PC-9 (cell line): ENCODE measurements around the gene KRT6C. TPM values are rescaled to one million over a fixed set of nuclear protein-coding genes. Genes with fewer than 3 reads are reported as not detected.

ENCODE experiments used
- Bru-seq: library from RNA; stranded (reverse); fragments of 400-500 nt; gene quantifications from one replicate; lab custom pipeline; 2021; lab: Mats Ljungman, UMichigan
- BruChase-seq, 2 experiments: library from RNA; stranded (reverse); fragments of 400-500 nt; gene quantifications; one replicate each; lab custom pipeline; 2021; lab: Mats Ljungman, UMichigan
- BruUV-seq: library from RNA; stranded (reverse); fragments of 400-500 nt; replicated peaks from 2 replicates; lab custom pipeline; 2021; lab: Mats Ljungman, UMichigan
- CTCF ChIA-PET: fragments of 300-600 bp; sonication (Branson Sonifier 250); formaldehyde crosslinking; loops from one replicate; lab custom pipeline; 2022; ENCODE audit warnings: antibody characterized with exemption; lab: Charles Lee
- POLR2A ChIA-PET: fragments of 300-600 bp; sonication (Branson Sonifier 250); formaldehyde crosslinking; loops from one replicate; lab custom pipeline; 2022; ENCODE audit warnings: antibody characterized with exemption; ENCODE audit not compliant: unreplicated experiment; lab: Charles Lee
- DNase-seq, 2 experiments: peaks; one replicate each; pipeline versions ENCODE4 v3.0.0 to v3.0.0-alpha.2; 2015 to 2022; ENCODE audit warnings: mixed read lengths in 1 of 2
- H2AFZ ChIP-seq: fragments of 200-600 bp; sonication (generic); 2 replicates; pipeline ENCODE4 v1.8.1; 2017; ENCODE audit warnings: antibody characterized with exemption
- H3F3A ChIP-seq: fragments of 200-600 bp; sonication (generic); 2 replicates; pipeline ENCODE4 v1.8.1; 2017; ENCODE audit warnings: antibody characterized with exemption, mild to moderate bottlenecking, low read depth; ENCODE audit not compliant: insufficient read depth
- H3K27ac ChIP-seq: fragments of 200-600 bp; sonication (generic); 2 replicates; pipeline ENCODE4 v1.6.1; 2016; ENCODE audit warnings: mixed run types
- H3K27me3 ChIP-seq: fragments of 200-600 bp; sonication (generic); 2 replicates; pipeline ENCODE4 v1.6.1; 2016; ENCODE audit warnings: low read depth, mixed run types; ENCODE audit not compliant: insufficient read depth
- H3K36me3 ChIP-seq: fragments of 200-600 bp; sonication (generic); 2 replicates; pipeline ENCODE4 v1.6.1; 2016; ENCODE audit warnings: low read depth, mixed run types
- H3K4me1 ChIP-seq: fragments of 200-600 bp; sonication (generic); replicated peaks from 2 replicates; pipeline ENCODE4 v1.6.1; 2016; ENCODE audit warnings: mixed run types; ENCODE audit not compliant: insufficient read depth
- H3K4me2 ChIP-seq: fragments of 200-600 bp; sonication (generic); 2 replicates; pipeline ENCODE4 v1.6.1; 2017; ENCODE audit warnings: mixed run types
- H3K4me3 ChIP-seq: fragments of 200-600 bp; sonication (generic); 2 replicates; pipeline ENCODE4 v1.6.1; 2016; ENCODE audit warnings: mixed run types
- H3K79me2 ChIP-seq: fragments of 200-600 bp; sonication (generic); 2 replicates; pipeline ENCODE4 v1.6.1; 2017; ENCODE audit warnings: low read depth, mixed run types
- H3K9me2 ChIP-seq: fragments of 200-600 bp; sonication (generic); 2 replicates; pipeline ENCODE4 v1.8.1; 2017; ENCODE audit warnings: mild to moderate bottlenecking; ENCODE audit not compliant: insufficient read depth
- H3K9me3 ChIP-seq: fragments of 200-600 bp; sonication (generic); 2 replicates; pipeline ENCODE4 v1.8.1; 2016; ENCODE audit warnings: low read depth; ENCODE audit not compliant: insufficient read depth
- H4K20me1 ChIP-seq: fragments of 200-600 bp; sonication (generic); 2 replicates; pipeline ENCODE4 v1.8.1; 2017; ENCODE audit not compliant: insufficient read depth
- CTCF ChIP-seq: fragments of 200-600 bp; sonication (generic); conservative IDR thresholded peaks from 2 replicates; pipeline ENCODE4 v1.6.1; 2017; ENCODE audit warnings: mixed run types, antibody characterized with exemption, mild to moderate bottlenecking, moderate library complexity
- EZH2 ChIP-seq: fragments of 200-600 bp; sonication (generic); IDR thresholded peaks from 2 replicates; pipeline ENCODE4 v1.8.0; 2017; ENCODE audit warnings: antibody characterized with exemption, low read depth
- intact Hi-C: fragments of 100-400 bp; cut with micrococcal nuclease; formaldehyde crosslinking; loops from one replicate; pipeline ENCODE4 v1.10.0; 2022; ENCODE audit not compliant: unreplicated experiment
- long read RNA-seq: library from polyadenylated mRNA; stranded (forward); transcript quantifications from one replicate; pipeline ENCODE4 v2.0.0, GENCODE V29; 2022
- total RNA-seq: library from RNA; stranded (reverse); gene quantifications from 2 replicates; pipeline ENCODE4 v1.2.3, GENCODE V29; 2021

The KRT6C gene
- total RNA-seq (not detected in 2 replicates), Bru-seq, nascent RNA (not detected), BruChase-seq, experiment 1, labeled RNA remaining after a 2-hour chase (percentile 7 among the genes with signal in this experiment), BruChase-seq, experiment 2, labeled RNA remaining after a 6-hour chase (not detected)
- long read RNA-seq, result 0 reads

DNA sequence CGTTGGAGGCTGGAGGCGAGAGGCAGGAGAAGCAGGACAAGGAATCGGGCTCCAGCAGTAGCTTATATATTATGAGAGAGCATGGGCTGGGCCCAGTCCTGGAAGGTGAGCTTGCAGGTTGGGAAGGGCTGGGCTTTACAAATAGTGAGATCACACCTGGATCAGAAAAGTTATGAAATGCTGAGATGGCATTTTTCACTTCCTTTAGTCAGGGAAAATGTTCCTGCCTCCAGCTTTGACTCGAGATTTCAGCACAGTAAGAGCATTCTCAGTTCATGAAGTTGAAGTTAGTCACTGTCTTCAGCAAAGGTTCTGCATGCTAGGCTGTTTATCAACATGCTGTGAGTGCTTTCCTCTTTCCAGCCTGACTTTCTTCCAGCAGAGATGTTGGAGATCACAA lies at the start of gene KRT6C:
KRT6C (minus strand) TSS at position 38 of the 400 bp plus-strand sequence. CDS start 68 bp downstream, outside the sequence.
- Histone ChIP-seq H3F3A (no peaks in the 10 kb centered on the region), H3K79me2 (no peaks in the 10 kb centered on the region), H3K4me2 (0 out of 2 replicates have a peak within 1 kb of the TSS, but pooled peaks have one; percentile 2), H3K4me1 (no peaks in the 10 kb centered on the region), H3K27ac (no peak within 1 kb of the TSS), H4K20me1 (no peaks in the 10 kb centered on the region), H3K4me3 (no peak within 1 kb of the TSS), H3K36me3 (no peaks in the 10 kb centered on the region), H2AFZ (no peak within 1 kb of the TSS), H3K9me2 (no peaks in the 10 kb centered on the region), H3K9me3 (no peaks in the 10 kb centered on the region), H3K27me3 (no peaks in the 10 kb centered on the region)
- DNase-seq, result peak in 1 of 2 experiments; percentile 60
- no TSS peak for BruUV-seq
- TF ChIP-seq CTCF (no peak), EZH2 (no peak)
- intact Hi-C loops, result no loop called here
- POLR2A ChIA-PET, result no interaction called here
- CTCF ChIA-PET, result no interaction called here

- no peaks in the 10 kb centered on the region for H3K9me2 ChIP-seq
- H3K4me3 ChIP-seq, result peak overlapping the region; percentile 31; the same call in 1 of the 2 replicates
- ChIA-PET CTCF (interaction anchor here (0.7 to 0.9 kb wide), 2 partner anchors 26 to 127 kb away, joined by 3 read pairs; no protein-coding TSS in a partner anchor), POLR2A (interaction anchor here (0.5 to 0.8 kb wide), 7 partner anchors 21 to 352 kb away, joined by 3 to 8 read pairs (median 3); partner anchors contain the start of gene KRT6A)
- no peak overlapping the region for H2AFZ ChIP-seq
- intact Hi-C loops, result loop anchor here (1.0 to 10.0 kb wide), 10 partner anchors 26 to 452 kb away; no protein-coding TSS in a partner anchor
- no peak for TF ChIP-seq CTCF
- no peak for TF ChIP-seq EZH2
- H3K4me2 ChIP-seq, result peak overlapping the region; percentile 79
- H3K9me3 ChIP-seq, result no peaks in the 10 kb centered on the region
- H3K36me3 ChIP-seq, result no peaks in the 10 kb centered on the region
- no peaks in the 10 kb centered on the region for H4K20me1 ChIP-seq
- DNase-seq, result peak; percentile 78 to 87
- H3K27ac ChIP-seq, result peak overlapping the region; percentile 96
- BruUV-seq, result no TSS peak
- no peaks in the 10 kb centered on the region for H3K79me2 ChIP-seq
- no peaks in the 10 kb centered on the region for H3K27me3 ChIP-seq
- H3K4me1 ChIP-seq, result peaks cover 66% of the 10 kb centered on the region
- peaks cover 26% of the 10 kb centered on the region for H3F3A ChIP-seq
Observed at GRCh38 chr12:52522346-52523011, 48.9 kb upstream of the KRT6C start.

DNA sequence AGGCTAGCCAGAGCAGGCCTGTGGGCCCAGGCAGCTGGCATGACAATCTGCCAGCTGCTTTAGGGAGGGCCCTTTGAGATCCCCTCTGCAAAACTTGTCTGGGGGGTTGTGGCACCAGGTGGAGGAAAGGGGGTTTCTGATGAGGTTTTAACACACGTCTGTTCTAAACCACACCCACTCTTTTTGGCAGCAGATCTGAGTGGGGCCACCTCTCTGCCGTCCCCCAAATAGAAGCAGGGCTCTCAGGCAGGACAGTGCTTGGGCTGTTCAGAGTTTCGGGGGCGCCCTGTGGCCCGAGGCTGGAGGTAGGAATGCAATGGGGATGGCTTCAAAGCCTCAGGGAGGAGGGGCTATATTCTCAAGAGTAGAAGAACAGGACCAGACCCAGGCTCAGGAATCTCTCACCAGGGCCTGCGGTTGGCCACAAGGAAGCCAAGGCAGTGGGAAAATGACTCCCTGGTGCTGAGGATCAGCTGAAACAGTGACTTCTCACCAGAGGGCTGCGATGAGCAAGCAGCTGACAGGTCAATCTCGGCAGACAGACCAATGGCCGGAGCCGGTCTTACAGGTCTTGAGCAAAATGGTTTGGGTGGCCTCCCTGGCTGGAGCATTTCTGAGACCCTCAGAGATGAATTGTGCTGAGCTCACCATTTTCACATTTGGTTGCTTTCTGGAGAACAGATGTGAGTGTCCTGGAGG lies 48.1 kb upstream of the KRT6C start:
- POLR2A ChIA-PET, result interaction anchor here (0.6 to 0.7 kb wide), 5 partner anchors 79 to 353 kb away, joined by 3 to 4 read pairs (median 3); no protein-coding TSS in a partner anchor
- intact Hi-C loops, result loop anchor here (1.0 to 10.0 kb wide), 10 partner anchors 25 to 453 kb away; no protein-coding TSS in a partner anchor

More for the DNA sequence above, 48.1 kb upstream of the KRT6C start:
- Histone ChIP-seq H3F3A (peaks cover 26% of the 10 kb centered on the region), H4K20me1 (no peaks in the 10 kb centered on the region), H2AFZ (no peak overlapping the region), H3K4me1 (peaks cover 66% of the 10 kb centered on the region), H3K27me3 (no peaks in the 10 kb centered on the region), H3K4me3 (peak overlapping the region; percentile 31; the same call in 1 of the 2 replicates), H3K79me2 (no peaks in the 10 kb centered on the region), H3K9me3 (no peaks in the 10 kb centered on the region), H3K36me3 (no peaks in the 10 kb centered on the region), H3K9me2 (no peaks in the 10 kb centered on the region), H3K27ac (peak overlapping the region; percentile 96), H3K4me2 (peak overlapping the region; percentile 79)
- TF ChIP-seq EZH2 (no peak), CTCF (no peak)
- CTCF ChIA-PET, result interaction anchor here (0.7 to 1.5 kb wide), 5 partner anchors 25 to 126 kb away, joined by 3 to 11 read pairs (median 3); no protein-coding TSS in a partner anchor
- peak; percentile 84 to 97 for DNase-seq
- BruUV-seq, result no TSS peak
